GM19463 (cell line): ENCODE results near the gene FAM83G.

ENCODE experiments used
- ATAC-seq: cut with Tn5 transposase; IDR thresholded peaks from one replicate; pipeline ENCODE4 v1.9.1; 2021; ENCODE audit warnings: mild to moderate bottlenecking, moderate library complexity; ENCODE audit not compliant: unreplicated experiment

FAM83G gene

DNA sequence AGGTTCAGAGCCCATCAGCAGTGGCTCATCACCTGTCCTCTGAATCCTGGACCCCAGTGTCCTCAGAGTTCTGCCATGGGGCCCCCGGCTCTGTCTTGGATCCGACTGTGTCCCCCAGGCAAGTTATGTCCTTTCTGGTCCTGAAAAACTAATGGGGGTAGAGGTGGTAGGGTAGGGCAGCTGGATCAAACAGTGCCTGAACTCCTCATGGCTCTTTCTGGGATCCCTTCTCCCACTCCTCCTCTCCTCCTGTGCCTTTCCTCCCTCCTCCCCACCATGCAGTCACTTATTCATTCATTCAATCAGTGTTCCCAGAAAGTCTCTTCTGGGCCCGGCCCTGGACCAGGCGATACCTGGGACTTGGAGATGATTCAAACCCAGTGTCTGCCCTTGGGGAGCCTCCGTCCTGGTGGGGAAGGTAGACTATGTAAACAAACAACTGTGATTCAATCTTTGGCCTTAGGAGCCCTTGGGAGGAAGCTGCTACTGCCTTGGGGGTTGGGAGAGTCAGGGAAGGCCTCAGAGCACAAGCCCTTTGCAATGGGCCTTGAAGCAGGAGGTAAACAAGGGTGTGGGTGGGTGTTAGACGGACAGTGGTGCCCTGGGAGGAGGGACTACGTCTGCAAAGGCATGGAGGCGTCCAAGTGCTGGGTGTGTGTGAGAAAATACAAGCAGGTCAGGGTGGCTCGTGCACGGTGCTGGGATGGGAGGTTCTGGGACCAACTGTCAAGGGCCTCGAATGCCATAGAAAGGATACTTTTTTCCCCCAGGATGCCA is 6.4 kb upstream of the FAM83G start:
- ATAC-seq = no peak

DNA sequence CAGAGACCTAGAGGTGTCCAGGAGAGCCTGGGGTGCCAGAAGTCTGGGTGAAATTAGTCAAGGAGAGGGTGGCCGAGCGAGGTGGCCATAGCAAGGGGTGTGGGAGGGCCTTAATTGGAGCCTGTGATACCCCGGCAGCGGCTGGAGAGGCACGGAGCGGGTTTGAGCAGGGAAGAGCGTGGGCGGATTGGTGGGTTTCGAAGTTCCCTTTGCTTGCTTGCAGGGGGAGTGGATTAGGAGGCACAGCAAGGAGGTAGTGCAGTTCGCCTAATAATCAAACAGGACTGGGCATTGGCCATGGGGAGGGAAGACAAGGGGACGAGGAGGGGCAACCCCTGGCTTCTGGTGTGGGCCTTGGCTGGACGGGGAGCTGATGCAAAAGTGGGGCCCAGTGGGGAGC is 5.4 kb upstream of the FAM83G start:
- ATAC-seq = no peak

- ATAC-seq = no peak
Observed at GRCh38 chr17:19006698-19007097, 2.1 kb upstream of the FAM83G start.

- no peak for ATAC-seq
Observed at GRCh38 chr17:19005789-19006430, 1.3 kb upstream of the FAM83G start.

- no peak for ATAC-seq
Observed at GRCh38 chr17:19005137-19005773, 691 bp upstream of the FAM83G start.

DNA sequence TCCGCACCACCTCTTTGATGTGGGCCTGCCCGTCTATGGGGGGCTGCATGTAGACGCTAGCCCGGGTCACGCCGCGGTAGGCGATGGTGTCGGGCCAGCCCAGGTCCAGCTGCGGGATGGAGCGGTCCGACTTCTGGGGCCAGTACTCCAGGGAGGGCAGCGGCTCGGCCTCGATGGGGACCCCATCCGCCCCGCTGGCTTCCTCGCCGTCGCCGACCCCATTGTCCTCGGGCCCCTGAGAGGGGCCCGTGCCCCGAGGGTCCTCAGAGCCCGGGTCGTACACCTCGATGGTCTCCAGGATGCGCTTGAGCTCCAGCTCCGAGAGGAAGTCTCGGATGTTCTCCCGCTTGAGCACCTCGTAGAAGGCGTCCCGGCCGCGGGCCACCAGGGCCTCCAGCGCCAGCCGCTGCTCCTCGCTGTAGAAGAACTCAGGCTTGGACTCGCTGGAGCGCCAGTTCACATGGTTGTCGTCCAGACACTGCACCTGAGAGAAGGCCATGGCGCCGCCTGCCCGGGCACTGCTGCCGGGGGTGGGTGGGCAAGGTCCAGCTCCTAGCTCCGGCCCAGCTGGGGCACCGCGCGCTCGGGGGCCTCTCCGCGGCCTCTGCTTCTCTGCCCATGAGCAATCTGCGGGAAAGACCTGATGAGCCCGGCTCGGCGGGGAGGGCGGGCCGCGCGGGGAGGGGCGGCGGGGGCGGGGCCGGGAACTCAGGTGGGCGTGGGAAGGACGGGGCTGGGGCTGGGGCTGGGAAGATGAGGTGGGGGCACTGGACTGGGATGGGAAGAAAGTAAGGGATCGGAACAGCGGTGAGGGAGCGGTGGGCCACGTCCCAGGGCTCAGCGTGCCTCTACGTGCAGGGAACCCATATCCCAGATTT is 782 bp downstream of the FAM83G start:
- peak; percentile 31 for ATAC-seq

- no peak for ATAC-seq
Observed at GRCh38 chr17:19002805-19003542, 1.6 kb downstream of the FAM83G start.

GRCh38 chr17:19001907-19002590 is 2.5 kb downstream of the FAM83G start:
- ATAC-seq = no peak

DNA sequence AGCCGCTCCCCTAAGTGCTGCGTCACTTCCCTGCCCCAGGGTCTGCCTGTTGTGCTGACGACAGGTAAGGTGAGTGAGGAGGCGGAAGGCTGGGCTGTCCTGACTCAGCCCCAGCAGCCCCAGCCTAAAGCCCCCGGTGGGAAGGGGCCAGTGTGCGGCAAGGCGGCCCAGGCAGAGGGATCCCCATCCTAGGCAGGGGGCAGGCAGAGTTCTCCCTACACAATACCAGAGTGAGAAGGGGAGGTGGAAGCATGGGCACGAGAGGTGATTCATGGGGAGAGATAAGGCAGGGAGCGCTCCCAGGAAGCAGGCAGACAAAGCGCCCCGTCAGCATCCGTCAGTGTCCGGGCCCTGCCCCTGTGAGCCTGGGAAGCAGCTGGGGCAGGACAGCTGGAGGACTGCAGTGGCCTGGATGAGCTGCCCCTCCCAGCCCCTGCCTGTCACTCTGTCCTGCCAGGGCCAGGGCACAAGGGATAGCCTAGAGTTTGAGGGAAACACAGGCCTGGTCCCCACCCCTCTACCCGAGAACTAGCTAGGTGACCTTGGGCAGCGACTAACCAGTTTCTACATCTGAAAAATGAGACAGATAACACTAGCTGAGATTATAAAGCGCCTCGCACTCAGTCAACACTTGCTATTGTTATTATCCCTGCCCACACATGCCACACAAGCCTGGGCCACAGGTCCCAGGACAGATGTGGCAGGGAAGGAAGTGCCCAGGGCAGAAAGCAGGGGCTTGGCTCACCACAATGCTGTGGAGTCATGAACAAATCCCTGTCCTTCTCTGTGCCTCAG is 3.8 kb downstream of the FAM83G start:
- ATAC-seq = no peak

GRCh38 chr17:18999911-19000310 is 4.7 kb downstream of the FAM83G start:
- no peak for ATAC-seq

DNA sequence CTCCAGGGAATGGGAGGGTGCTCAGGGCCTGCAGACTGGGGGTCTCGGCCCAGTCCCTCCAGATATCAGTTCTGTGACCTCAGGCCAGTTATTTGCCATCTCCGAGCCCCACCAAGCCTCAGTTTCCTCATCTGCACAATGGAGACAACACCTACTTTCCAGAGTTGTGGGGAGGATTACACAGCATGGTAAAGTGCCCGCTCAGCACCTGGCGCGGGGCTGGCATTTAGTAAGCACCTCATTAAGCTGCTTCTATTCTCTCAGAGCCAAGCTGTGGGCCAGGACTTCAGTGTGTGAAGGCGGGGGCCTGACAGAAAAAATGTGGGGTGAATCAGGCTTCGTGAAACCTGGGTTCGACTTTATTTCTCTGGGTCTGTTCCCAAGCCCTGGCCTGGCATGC is 5.2 kb downstream of the FAM83G start:
- no peak for ATAC-seq

DNA sequence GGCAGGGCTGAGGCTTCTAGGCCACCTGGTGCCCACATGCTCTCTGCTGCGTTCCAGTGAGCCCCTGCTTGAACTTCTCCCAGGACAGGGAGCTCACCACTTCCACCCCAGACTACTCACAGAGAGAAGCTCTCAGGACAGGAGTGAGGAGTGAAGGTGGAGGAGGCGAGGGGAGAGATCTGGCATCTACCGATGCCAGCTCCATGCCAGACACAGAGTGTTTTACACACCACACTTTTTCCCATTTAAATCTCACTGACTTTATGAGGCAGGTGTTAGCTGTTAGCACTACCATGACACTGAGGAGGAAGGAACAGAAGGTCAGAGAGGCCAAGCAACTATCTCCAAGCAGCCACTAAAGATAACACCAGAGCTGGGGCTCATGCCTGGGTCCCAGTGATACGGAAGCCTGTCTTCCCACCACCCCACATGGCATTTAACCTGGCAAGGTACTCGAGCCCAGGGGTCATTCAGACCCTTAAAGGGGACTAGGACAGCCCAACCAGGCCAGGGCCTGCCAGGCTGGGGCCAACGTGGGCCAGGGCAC is 6.8 kb downstream of the FAM83G start:
- no peak for ATAC-seq

DNA sequence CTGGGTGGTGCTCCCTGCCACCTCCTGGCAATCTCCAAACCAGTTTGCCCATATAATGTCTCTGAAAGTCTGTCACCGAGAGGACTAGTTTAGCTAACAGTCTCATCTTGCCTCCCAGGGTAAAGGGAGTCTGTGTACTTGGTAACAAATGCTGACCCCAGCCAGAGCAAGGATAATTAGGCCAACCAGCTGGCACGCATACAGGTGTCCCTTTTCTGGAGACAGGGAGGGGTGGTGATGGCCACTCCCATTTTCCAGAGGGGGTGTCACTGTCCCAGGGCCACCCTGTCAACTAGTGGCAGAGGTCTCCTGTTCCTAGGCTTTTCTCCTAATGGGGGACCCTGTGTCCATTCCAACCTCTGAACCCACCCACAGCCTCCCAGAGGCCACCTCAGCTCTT is 8.1 kb downstream of the FAM83G start:
- no peak for ATAC-seq

DNA sequence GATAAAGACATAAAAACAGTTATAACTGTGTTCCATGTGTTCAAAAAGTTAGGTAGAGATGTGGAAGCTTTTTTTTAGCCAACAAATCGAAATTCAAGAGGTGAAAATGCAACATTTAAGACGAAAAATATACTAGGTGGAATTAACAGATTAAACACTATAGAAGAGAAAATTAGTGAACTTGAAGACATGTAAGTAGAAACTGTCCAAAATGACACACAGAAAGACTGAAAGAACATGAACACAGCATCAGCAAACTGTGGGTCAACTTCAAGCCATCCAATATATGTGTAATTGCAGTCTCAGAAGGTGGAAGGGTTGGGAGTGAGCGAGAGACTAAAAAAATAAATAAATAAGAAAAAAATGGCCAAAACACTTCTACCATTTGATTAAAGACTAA is 9.3 kb downstream of the FAM83G start:
- no peak for ATAC-seq

DNA sequence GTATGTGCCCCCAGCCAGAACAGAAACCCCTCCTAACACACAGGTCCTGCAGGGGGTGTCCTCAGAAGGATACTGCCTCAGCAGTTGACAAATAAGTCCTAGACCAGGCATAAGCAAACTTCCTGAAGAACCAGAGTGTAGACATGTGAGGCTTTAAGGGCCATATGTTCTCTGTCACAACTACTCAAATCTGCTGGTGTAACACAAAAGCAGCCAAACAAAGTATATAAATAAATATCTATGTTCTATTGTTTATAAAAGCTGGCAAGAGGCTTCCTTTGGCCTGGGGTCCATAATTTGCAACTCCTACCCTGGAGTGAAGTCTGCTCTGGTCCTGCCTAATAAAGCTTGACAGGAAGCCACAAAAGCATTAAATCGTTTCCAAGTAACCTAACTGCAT is 9.9 kb downstream of the FAM83G start:
- ATAC-seq = no peak

DNA sequence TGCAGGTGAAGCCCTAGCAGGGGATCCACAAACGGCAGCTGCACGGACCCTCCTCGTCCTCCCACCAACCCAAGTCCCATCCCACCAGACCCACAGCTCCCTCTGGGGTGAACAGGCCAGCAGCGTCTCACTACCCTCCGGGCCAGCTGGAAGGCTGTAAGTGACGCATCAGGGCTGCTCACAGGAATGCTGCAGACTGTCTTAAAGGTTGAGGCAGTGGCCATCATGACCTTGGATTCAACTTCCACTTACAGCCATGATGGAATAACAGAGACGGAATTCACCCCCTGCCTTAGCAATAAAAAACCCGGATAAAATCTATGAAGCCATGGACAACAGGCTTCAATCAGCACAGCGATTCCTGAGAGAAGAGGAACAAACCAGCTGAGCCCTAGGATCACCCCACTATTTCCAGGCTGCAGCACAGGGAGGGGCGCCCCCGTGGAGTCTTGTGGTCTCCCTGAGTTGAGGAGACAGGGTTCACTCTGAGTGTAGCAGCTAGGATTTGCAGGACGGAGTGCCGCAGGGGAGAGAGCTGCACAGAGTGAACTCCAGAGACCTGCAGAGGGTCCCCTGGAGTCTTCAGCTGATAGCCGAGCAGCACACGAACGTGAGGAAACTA is 10.5 kb downstream of the FAM83G start:
- no peak for ATAC-seq

DNA sequence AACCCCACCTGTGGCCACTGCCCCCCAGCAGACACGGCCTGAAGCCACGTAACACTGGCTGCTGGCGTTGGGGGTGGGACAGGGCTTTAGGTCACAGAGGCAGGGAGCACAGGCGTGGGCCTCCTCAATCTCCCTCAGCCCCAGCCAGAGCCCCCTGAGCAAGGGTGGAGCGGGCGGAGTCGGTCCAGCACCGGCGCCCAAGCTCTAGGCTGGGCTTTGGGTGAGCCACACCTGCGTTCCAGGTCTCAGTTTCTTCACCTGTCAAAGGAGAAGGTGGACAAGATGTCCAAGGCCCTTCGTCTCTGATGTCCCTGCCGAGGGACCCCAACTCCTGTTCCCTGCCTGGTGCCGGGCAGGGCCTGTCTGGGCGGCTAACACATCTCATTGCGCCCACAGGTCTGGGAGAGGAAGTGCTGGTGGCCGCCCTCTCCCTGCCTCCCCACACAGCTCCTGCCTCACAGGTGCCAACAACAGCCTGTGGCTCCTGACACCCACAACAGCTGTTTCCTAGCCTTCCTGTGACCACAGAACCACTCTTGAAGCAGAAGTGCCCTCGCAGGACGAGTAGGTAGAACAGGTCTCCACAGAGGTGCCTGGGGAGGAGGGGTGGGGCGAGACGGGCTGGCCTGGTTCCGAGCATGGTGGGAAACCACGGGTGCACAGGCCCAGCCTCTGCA is 12.0 kb downstream of the FAM83G start:
- no peak for ATAC-seq
